Measurements from ENCODE around the gene THSD7A.

Gene THSD7A

GRCh38 chr7:11750191-11750590, 81.8 kb downstream of the THSD7A start:
- no peak for DNase-seq

DNA sequence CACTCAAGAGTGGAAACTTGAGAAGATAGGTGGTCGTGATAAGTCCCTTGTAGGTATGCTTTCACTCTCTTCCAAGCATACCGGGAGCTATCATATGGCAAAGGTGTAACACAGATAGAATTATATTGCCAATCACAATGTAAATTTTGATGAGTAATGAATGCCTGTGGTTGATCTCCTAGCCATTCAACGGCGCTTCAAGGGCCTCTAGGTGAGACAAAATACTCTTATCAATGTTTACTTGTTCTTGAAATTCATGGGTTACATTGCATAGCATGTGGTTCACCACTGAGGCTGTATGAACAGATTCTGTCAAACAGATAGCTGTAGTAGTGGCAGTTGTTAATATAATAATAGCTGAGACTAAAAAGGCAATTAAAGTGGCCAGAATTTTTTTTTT, 82.4 kb downstream of the THSD7A start:
- DNase-seq, result no peak

- DNase-seq, result no peak
These were observed 83.1 kb downstream of the THSD7A start for GRCh38 chr7:11748884-11749283.

- no peak for DNase-seq
These were observed 84.1 kb downstream of the THSD7A start for GRCh38 chr7:11747715-11748485.

GRCh38 chr7:11746591-11746990, 85.4 kb downstream of the THSD7A start:
- DNase-seq, result no peak

DNA sequence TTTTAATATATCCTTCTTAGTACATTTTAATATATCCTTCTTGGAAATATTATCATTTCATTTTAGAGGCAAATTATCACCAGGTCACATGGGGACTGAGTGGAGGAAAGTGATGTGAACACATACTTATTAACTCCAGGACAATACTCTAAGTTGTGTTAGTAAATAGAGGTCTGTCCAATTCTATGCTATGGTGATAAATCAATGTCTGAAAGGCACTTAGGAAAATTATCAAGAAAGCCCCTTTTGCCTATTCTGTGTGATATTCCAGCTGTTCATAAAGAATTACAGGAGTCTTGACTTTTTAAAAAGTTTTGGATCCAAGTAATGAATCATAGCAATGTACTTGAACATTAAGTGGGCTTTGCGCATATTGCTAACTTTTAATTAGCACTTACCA, 88.5 kb downstream of the THSD7A start:
- DNase-seq, result no peak

DNA sequence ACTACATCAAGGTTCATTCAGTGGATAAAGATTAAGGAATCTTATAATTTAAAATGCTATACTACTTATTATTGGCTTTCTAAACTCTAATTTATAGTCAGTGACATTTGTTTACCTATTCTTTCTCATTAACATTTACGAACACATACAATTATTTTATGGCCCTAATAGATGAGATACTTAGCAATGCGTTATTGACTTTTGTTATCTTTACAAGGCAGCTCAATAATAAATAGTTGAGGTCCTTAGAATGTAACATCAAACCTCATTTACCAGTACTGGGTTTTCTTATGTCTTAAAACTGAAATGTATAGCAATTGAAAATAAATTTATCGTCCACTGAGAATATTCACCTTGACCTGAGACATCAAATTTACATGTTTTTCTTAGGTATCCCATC, 89.0 kb downstream of the THSD7A start:
- no peak for DNase-seq

- no peak for DNase-seq
These were observed 89.5 kb downstream of the THSD7A start for GRCh38 chr7:11742496-11742895.

- DNase-seq, result no peak
These were observed 94.3 kb downstream of the THSD7A start for GRCh38 chr7:11737723-11738122.

- no peak for DNase-seq
These were observed 99.8 kb downstream of the THSD7A start for GRCh38 chr7:11732207-11732606.

GRCh38 chr7:11730725-11731124, 101.3 kb downstream of the THSD7A start:
- no peak for DNase-seq

- no peak for DNase-seq
These were observed 104.1 kb downstream of the THSD7A start for GRCh38 chr7:11727864-11728263.

DNA sequence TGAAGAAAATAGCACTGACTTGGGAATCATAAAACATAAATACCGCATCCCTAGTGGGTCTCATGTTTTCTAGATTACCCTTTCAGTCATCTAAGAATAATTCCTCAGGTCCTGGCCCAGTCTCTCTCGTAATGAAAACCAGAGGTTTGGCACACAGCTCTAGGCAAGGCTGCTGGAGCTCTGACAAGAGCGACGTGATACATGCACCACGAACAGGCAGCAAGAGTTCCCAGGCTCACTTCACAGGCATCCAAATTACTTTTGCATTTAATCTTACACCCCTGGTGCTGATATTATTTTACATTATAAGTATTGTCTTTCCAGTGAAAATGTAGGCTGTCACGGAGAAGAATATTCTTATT, 105.2 kb downstream of the THSD7A start:
- DNase-seq, result no peak

GRCh38 chr7:11726001-11726793, 105.8 kb downstream of the THSD7A start:
- DNase-seq, result no peak

DNA sequence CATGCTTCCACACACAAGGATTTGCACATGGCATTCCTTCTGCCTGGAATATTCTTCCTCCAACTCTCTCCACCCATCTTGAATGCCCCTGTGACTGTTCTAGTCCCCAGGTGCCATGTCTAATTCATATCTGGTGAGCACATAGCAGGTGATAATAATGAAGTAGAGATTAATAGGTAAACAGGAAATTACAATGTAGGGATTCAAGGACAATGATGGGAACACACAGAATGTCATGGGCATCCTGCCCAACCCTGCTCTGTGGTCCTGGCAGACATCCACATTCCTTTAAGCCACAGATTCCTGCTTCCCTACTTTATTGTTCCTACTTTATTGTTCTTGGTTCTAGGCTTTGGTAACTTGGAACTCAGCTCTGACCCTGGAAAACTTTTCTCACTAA, 115.8 kb downstream of the THSD7A start:
- DNase-seq, result no peak

DNA sequence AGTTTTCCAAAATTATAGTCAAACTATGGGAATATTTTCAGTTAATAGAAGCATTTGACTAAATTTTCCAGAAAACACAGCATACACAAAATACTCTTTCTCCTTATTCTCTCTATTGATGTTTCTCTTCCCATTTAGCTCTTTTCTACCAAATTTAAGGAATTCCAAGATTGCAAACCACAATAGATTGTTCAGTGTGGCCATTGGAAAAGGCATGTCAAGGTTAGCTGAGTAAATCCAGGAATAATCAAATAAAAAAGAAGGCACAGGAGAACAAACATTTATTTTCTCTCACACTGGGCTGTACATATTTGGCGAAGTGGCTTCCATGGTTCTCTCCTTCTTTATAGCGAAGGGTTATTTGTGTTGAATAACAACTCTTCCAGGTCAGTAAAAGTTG, 117.3 kb downstream of the THSD7A start:
- DNase-seq, result no peak

DNA sequence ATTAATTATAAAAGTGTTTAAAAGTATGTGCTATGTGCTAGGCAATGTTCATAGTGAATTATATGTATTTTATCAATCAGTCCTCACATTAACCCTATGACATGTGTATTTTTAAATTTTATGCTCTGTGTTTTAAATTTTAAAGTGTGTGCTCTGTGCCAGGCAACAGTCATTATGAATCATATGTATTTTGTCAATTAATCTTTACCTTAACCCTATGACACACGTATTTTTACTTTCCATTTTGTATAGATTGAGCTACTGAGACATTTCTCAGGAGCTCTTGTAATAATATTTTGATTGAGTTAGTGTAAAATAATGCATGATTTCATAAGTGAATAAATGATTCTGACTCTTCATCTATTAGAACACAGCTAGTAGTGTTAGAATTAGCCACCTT, 117.8 kb downstream of the THSD7A start:
- no peak for DNase-seq

DNA sequence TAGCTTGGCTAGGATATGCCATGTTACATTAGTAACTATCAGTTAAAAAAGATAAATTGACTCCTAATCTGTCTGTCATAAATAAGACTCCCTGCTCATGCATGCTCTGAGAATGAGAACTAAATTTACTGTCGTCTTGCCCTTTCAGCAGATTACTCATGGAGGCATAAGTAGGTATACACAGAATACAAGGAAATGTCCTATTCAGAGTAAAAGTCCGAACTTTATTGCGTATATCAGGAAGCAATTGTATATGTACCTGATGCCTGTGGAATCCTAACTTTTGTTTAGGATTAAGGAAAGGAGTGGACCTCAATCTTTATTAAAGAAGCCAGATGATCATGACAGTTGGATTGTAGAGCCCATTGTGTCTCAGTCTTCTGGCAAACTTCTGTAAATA, 118.6 kb downstream of the THSD7A start:
- DNase-seq, result no peak

DNA sequence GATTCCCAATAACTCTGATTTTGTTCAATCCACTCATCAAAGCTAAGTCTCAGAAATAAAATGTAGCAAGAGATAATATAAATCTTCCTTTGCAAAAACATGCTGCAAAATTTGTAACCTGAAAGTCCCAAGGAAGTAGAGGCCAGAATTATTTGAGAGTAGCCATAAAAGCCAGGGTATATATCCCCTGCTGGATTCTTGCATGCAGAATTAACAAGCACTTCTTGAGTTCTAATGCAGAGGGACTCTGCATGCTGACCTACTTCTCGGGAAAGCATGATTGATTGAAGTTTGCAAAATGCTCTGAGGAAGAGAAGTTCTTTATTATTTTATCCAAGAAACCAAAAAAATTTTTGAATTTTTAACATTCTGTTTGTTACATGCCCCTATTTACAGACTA, 121.6 kb downstream of the THSD7A start:
- no peak for DNase-seq

DNA sequence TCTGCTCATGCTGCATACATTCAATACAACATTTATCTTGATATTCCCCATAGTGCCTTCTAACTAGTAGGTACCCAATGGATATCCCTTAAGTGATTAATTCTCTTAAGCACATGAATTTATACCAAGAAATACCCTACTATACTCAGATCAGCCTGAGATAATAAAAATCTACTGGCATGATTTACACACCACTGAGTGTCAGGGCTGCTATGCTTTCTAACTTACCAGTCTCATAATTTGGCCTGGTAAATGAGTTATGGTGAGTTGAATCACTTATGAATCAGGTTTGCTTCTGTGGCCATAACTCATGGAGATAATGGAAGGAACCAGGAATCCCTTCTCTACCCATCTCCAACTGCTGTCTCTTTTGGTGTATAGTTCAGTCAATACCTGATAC, 122.8 kb downstream of the THSD7A start:
- DNase-seq, result no peak

DNA sequence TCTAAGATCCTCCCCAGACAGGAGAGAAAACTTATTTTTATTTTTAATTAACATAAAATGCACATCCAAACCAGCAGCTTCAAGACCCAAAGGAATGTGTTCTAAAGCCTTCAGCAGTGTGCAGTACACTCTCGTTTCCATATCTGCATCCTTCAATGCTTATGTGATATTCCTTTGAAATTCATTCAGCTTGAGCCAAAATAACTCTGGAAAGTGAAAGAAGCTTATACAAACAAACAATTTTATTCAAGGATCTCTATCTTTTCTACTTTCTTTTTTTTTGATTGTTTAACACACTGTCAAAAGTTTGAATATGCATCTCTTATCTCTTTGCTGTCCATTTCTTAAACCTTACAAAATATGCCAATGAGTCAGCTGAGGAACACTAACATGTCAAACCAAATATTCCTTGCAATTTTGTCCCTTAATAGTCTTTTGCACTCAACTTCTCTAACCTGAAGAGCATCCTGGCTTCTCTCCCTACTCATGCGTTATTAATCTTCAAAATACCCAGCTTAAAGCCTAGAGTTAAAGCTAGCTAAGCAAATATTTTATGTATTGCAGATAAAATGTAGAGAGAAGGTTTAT, 124.3 kb downstream of the THSD7A start:
- no peak for DNase-seq

- no peak for DNase-seq
These were observed 125.1 kb downstream of the THSD7A start for GRCh38 chr7:11706666-11707605.

- DNase-seq, result no peak
These were observed 128.2 kb downstream of the THSD7A start for GRCh38 chr7:11703829-11704228.

Data from CD4-positive, alpha-beta T cell treated with Interleukin-4 for 1 hour (primary cell).